Measurements from ENCODE around the gene EIF4E.
"Not testable (repeated sequence)": the region's sequence is repeated elsewhere in the genome, so short reads cannot be mapped to it uniquely, and the experiment has no call there.

Gene EIF4E

DNA sequence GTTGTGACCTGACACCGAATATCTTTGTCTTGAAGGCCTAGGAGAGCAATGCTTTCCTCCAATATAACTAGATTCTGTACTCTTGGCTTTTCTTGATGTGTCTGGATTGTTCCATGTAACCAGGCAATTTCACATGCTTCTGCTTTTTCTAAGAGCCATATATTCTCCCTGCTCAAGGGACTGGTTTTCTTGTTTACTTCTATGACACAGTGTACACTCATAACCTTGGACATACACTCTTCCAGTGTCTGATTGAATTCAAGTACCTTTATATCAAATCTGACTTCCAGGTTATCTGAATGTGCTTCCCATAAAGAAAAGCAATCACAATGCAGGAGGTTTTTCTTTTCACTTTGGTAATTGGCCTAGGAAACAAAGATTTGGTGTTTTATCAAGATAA lies 17.4 kb upstream of the EIF4E start:
- H3K4me1 Mint-ChIP-seq (ENCODE audit: low read depth): no peaks in the 10 kb centered on the region
- no peaks in the 10 kb centered on the region for H3K27me3 Mint-ChIP-seq (ENCODE audit: low read depth)
- H3K27ac Mint-ChIP-seq: no peak overlapping the region
- no peaks in the 10 kb centered on the region for H3K36me3 Mint-ChIP-seq (ENCODE audit: low read depth)
- no peaks in the 10 kb centered on the region for H3K9me3 Mint-ChIP-seq
- H3K4me3 Mint-ChIP-seq: no peak overlapping the region
- no peak for DNase-seq (ENCODE audit: low spot score)

GRCh38 chr4:98945297-98945850 lies 16.4 kb upstream of the EIF4E start:
- Mint-ChIP-seq H3K4me1 (ENCODE audit: low read depth) (no peaks in the 10 kb centered on the region), H3K36me3 (ENCODE audit: low read depth) (no peaks in the 10 kb centered on the region), H3K9me3 (no peaks in the 10 kb centered on the region), H3K27ac (no peak overlapping the region), H3K4me3 (no peak overlapping the region), H3K27me3 (ENCODE audit: low read depth) (no peaks in the 10 kb centered on the region)
- no peak for DNase-seq (ENCODE audit: low spot score)

GRCh38 chr4:98939892-98940298 lies 11.0 kb upstream of the EIF4E start:
- DNase-seq (ENCODE audit: low spot score): no peak
- Mint-ChIP-seq H3K4me1 (ENCODE audit: low read depth) (peaks cover 5% of the 10 kb centered on the region), H3K9me3 (no peaks in the 10 kb centered on the region), H3K27ac (no peak overlapping the region), H3K27me3 (ENCODE audit: low read depth) (no peaks in the 10 kb centered on the region), H3K4me3 (no peak overlapping the region), H3K36me3 (ENCODE audit: low read depth) (no peaks in the 10 kb centered on the region)

DNA sequence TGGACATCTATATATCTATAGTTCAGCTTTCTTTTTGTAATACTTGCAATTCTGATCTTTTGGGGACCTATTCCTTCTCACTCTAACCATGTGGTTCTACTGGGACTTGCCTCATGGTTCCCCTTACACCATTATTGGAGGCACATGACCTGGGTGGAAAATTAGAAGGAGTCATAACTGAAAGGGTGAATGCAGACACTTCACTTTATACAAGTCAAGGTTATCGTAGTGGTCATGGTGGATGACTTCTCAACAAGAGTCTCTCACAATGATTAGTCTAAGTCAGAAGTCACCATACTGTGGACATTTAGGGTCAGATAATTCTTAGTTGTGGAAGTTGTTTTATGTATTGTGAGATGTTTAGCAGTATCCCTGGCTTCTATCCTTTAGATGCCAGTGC lies 10.5 kb upstream of the EIF4E start:
- no peak overlapping the region for H3K27ac Mint-ChIP-seq
- no peak overlapping the region for H3K4me3 Mint-ChIP-seq
- peaks cover 5% of the 10 kb centered on the region for H3K4me1 Mint-ChIP-seq (ENCODE audit: low read depth)
- H3K9me3 Mint-ChIP-seq: no peaks in the 10 kb centered on the region
- DNase-seq (ENCODE audit: low spot score): no peak
- H3K27me3 Mint-ChIP-seq (ENCODE audit: low read depth): no peaks in the 10 kb centered on the region
- no peaks in the 10 kb centered on the region for H3K36me3 Mint-ChIP-seq (ENCODE audit: low read depth)

- Mint-ChIP-seq H3K27ac (no peak overlapping the region), H3K9me3 (no peaks in the 10 kb centered on the region), H3K4me1 (ENCODE audit: low read depth) (peaks cover 5% of the 10 kb centered on the region), H3K36me3 (ENCODE audit: low read depth) (no peaks in the 10 kb centered on the region), H3K4me3 (no peak overlapping the region), H3K27me3 (ENCODE audit: low read depth) (no peaks in the 10 kb centered on the region)
- DNase-seq (ENCODE audit: low spot score): no peak
Observed at GRCh38 chr4:98937986-98938720, 9.2 kb upstream of the EIF4E start.

DNA sequence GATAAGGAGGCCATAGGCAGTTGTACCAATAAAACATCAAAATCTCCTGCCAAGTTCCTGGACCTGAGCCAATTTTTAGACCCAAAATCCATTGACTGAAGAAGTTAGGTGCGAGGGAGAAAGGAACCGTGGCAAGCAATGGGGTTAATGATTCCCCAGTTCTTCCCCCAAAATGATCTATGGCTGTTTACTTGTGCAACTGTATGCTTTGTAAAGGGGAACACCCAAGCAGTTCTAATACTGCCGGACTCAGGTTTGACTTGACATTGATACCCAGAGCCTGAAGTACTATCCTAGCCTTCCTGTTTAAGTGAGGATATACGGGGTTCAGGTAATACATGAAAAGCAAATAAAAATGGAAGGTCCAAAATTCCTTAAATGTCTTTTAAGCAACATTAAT lies 6.7 kb upstream of the EIF4E start:
- Mint-ChIP-seq H3K27me3 (ENCODE audit: low read depth) (no peaks in the 10 kb centered on the region), H3K9me3 (peaks cover 8% of the 10 kb centered on the region), H3K4me3 (no peak overlapping the region), H3K4me1 (ENCODE audit: low read depth) (peaks cover 9% of the 10 kb centered on the region), H3K36me3 (ENCODE audit: low read depth) (peaks cover 2% of the 10 kb centered on the region), H3K27ac (no peak overlapping the region)
- no peak for DNase-seq (ENCODE audit: low spot score)

DNA sequence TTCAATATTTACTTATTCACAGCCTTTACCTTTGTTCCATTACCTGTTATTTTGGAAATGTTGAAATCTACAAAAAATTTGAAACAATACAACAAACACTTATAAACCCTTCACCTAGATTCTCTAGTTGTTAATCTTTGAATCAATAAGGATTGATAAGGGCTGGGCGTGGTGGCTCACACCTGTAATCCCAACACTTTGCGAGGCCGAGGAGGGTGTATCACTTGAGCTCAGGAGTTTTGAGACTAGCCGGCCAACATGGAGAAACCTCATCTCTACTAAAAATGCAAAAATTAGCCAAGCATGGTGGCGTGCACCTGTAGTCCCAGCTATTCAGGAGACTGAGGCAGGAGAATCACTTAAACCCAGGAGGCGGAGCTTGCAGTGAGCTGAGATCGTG lies 5.9 kb upstream of the EIF4E start:
- not testable (repeated sequence) for DNase-seq (ENCODE audit: low spot score); H3K27ac Mint-ChIP-seq; H3K9me3 Mint-ChIP-seq; H3K27me3 Mint-ChIP-seq (ENCODE audit: low read depth); H3K36me3 Mint-ChIP-seq (ENCODE audit: low read depth); H3K4me3 Mint-ChIP-seq
- H3K4me1 Mint-ChIP-seq (ENCODE audit: low read depth): peaks cover 16% of the 10 kb centered on the region

GRCh38 chr4:98932539-98932938 lies 3.6 kb upstream of the EIF4E start:
- H3K36me3 Mint-ChIP-seq (ENCODE audit: low read depth): peaks cover 9% of the 10 kb centered on the region
- H3K27ac Mint-ChIP-seq: no peak overlapping the region
- no peak overlapping the region for H3K4me3 Mint-ChIP-seq

DNA sequence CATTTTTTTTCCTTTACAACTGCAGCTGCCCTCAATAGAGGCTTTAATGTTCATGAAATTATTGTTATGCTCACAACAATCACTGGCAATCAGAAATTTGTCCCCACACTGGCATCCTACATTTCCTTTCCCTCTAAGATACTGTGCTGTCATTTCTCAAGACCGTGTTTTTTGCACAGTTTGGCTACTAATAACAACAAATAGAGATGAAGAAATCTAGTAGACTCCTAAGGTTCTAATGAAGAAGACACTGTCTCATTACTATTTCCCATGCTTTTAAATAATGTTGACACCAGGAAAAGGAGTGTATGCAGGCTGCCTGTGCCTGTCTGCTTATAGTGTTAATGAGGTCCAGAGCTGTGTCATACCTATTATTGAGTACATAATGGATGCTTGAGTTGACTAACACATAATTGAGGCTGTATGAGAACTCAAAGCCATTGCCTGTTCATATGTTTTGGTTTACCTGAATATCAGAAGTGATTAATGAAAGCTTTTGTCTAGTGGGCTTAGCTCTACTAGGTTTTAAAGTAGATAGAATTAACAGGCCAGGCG lies 1.5 kb upstream of the EIF4E start:
- peaks cover 8% of the 10 kb centered on the region for H3K9me3 Mint-ChIP-seq
- H3K4me1 Mint-ChIP-seq (ENCODE audit: low read depth): peaks cover 20% of the 10 kb centered on the region
- H3K36me3 Mint-ChIP-seq (ENCODE audit: low read depth): peaks cover 21% of the 10 kb centered on the region
- no peaks in the 10 kb centered on the region for H3K27me3 Mint-ChIP-seq (ENCODE audit: low read depth)
- peak overlapping the region; percentile 98 for H3K27ac Mint-ChIP-seq
- no peak for DNase-seq (ENCODE audit: low spot score)
- H3K4me3 Mint-ChIP-seq: peak overlapping the region; percentile 95

More at GRCh38 chr4:98932539-98932938, 3.6 kb upstream of the EIF4E start:
- H3K27me3 Mint-ChIP-seq (ENCODE audit: low read depth): no peaks in the 10 kb centered on the region
- H3K4me1 Mint-ChIP-seq (ENCODE audit: low read depth): peaks cover 16% of the 10 kb centered on the region
- peaks cover 8% of the 10 kb centered on the region for H3K9me3 Mint-ChIP-seq
- no peak for DNase-seq (ENCODE audit: low spot score)

GRCh38 chr4:98929341-98930267 lies 671 bp upstream of the EIF4E start:
- H3K27me3 Mint-ChIP-seq (ENCODE audit: low read depth): no peaks in the 10 kb centered on the region
- peaks cover 22% of the 10 kb centered on the region for H3K4me1 Mint-ChIP-seq (ENCODE audit: low read depth)
- peaks cover 8% of the 10 kb centered on the region for H3K9me3 Mint-ChIP-seq
- peak overlapping the region; percentile 98 for H3K27ac Mint-ChIP-seq
- peak; percentile 79 for DNase-seq (ENCODE audit: low spot score)
- H3K36me3 Mint-ChIP-seq (ENCODE audit: low read depth): peaks cover 24% of the 10 kb centered on the region
- H3K4me3 Mint-ChIP-seq: peak overlapping the region; percentile 95

DNA sequence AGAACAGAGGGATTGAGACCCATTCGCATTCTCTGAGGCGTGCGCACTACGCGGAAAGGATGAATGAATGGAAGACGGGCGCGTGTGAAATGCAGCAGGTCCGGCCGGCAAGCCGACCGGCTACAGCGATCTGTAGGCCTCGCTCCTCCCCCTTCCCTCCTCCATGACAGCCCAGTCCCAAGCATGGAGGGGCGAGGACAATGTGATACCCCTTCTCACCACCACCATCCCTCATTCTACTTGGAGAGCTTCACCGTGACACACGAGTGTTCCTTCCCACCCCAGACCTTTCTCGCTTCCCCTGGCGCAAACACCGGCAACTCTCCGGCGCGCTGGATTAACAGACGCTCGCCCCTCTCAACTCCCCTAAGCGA lies 815 bp downstream of the EIF4E start:
- H3K27me3 Mint-ChIP-seq (ENCODE audit: low read depth): no peaks in the 10 kb centered on the region
- DNase-seq (ENCODE audit: low spot score): peak; percentile 78
- peaks cover 8% of the 10 kb centered on the region for H3K9me3 Mint-ChIP-seq
- peak overlapping the region; percentile 98 for H3K27ac Mint-ChIP-seq
- peaks cover 25% of the 10 kb centered on the region for H3K4me1 Mint-ChIP-seq (ENCODE audit: low read depth)
- peaks cover 30% of the 10 kb centered on the region for H3K36me3 Mint-ChIP-seq (ENCODE audit: low read depth)
- H3K4me3 Mint-ChIP-seq: peak overlapping the region; percentile 95

- Mint-ChIP-seq H3K36me3 (ENCODE audit: low read depth) (peaks cover 34% of the 10 kb centered on the region), H3K4me1 (ENCODE audit: low read depth) (peaks cover 25% of the 10 kb centered on the region)
- H3K27ac Mint-ChIP-seq; H3K9me3 Mint-ChIP-seq; H3K4me3 Mint-ChIP-seq; H3K27me3 Mint-ChIP-seq (ENCODE audit: low read depth); DNase-seq (ENCODE audit: low spot score): not testable (repeated sequence)
Observed at GRCh38 chr4:98926257-98926656, 2.7 kb downstream of the EIF4E start.

- Mint-ChIP-seq H3K4me1 (ENCODE audit: low read depth) (peaks cover 18% of the 10 kb centered on the region), H3K27ac (no peak overlapping the region), H3K36me3 (ENCODE audit: low read depth) (peaks cover 45% of the 10 kb centered on the region), H3K9me3 (no peaks in the 10 kb centered on the region), H3K4me3 (no peak overlapping the region), H3K27me3 (ENCODE audit: low read depth) (no peaks in the 10 kb centered on the region)
- DNase-seq (ENCODE audit: low spot score): no peak
Observed at GRCh38 chr4:98921292-98921691, 7.6 kb downstream of the EIF4E start.

DNA sequence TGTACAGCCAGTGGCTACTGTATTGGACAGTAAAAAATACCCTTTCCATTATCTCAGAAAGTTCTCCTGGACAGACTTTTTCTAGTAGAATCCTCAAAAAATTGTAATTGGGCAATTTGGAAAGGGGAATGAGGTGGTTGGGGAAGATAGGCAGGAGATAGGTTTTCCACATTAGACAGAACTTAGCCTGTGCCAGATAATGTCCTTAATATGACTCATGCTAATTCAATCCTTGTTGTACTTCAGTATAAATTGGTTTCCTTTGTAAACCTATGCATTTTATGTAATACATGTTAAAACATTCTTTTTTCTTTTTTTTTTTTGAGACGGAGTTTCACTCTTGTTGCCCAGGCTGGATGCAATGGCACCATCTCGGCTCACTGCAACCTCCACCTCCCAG lies 8.9 kb downstream of the EIF4E start:
- no peak for DNase-seq (ENCODE audit: low spot score)
- Mint-ChIP-seq H3K4me1 (ENCODE audit: low read depth) (peaks cover 18% of the 10 kb centered on the region), H3K36me3 (ENCODE audit: low read depth) (peaks cover 38% of the 10 kb centered on the region), H3K27ac (no peak overlapping the region), H3K4me3 (no peak overlapping the region), H3K27me3 (ENCODE audit: low read depth) (no peaks in the 10 kb centered on the region), H3K9me3 (no peaks in the 10 kb centered on the region)

Data from T-helper 2 cell treated with Interferon-gamma antibody and Interleukin-4, amounts not matched to agents 5 μg/mL and 100 μg/mL, for 36 hours (primary cell).